GM12891 (cell line): Measurements from ENCODE around the gene STK39.

Experiments used
- POLR2A ChIP-seq: IDR thresholded peaks from 2 replicates; pipeline ENCODE4 v1.6.1; 2011; ENCODE audit warnings: low read depth, low read length, control low read depth
- POLR2AphosphoS5 ChIP-seq: IDR thresholded peaks from 2 replicates; pipeline ENCODE4 v1.6.1; 2011; ENCODE audit warnings: low read depth, low read length, control low read depth
- POU2F2 ChIP-seq: IDR thresholded peaks from 2 replicates; pipeline ENCODE4 v1.6.1; 2011; ENCODE audit warnings: low read depth, mild to moderate bottlenecking, control low read depth, low read length, moderate library complexity
- SPI1 ChIP-seq: IDR thresholded peaks from 2 replicates; pipeline ENCODE4 v1.6.1; 2011; ENCODE audit warnings: low read depth, low read length, control low read depth

GRCh38 chr2:167929484-167929883 is 317.9 kb downstream of the STK39 start:
- TF ChIP-seq POU2F2, result no peak
- no peak for TF ChIP-seq POLR2AphosphoS5
- no peak for TF ChIP-seq POLR2A
- TF ChIP-seq SPI1, result no peak
